Aorta (tissue), 5 donors: ENCODE measurements around the gene UTRN. TPM values are rescaled to one million over a fixed set of nuclear protein-coding genes. Genes with fewer than 3 reads are reported as not detected.

ENCODE experiments used
- ATAC-seq: fragments of 200-7000 bp; cut with Tn5 transposase; one replicate; pipeline ENCODE4 v1.9.1; 2022; ENCODE audit warnings: moderate library complexity; ENCODE audit not compliant: low FRiP score
- DNase-seq, 2 donors: peaks; one replicate each; pipeline ENCODE4 v3.0.0-alpha.2; 2020
- H3K27ac ChIP-seq, 2 donors: one replicate each; pipeline ENCODE4 v1.5.1; 2013; ENCODE audit warnings: low read length in 2 of 2, mild to moderate bottlenecking in 2 of 2, moderate library complexity in 2 of 2, control low read depth in 1 of 2, inconsistent platforms in 1 of 2, low read depth in 1 of 2
- H3K27me3 ChIP-seq, 2 donors: one replicate each; pipeline ENCODE4 v1.6.1; 2013; ENCODE audit warnings: control low read depth in 1 of 2, low read length in 1 of 2, mild to moderate bottlenecking in 1 of 2, moderate library complexity in 1 of 2; ENCODE audit not compliant: insufficient read depth in 2 of 2, control insufficient read depth in 1 of 2
- H3K36me3 ChIP-seq, 2 donors: one replicate each; pipeline ENCODE4 v1.6.1; 2013; ENCODE audit warnings: control low read depth in 1 of 2, low read length in 1 of 2, mild to moderate bottlenecking in 1 of 2; ENCODE audit not compliant: insufficient read depth in 2 of 2, control insufficient read depth in 1 of 2
- H3K4me1 ChIP-seq, 2 donors: one replicate each; pipeline ENCODE4 v1.6.1; 2013; ENCODE audit warnings: low read length in 2 of 2, control low read depth in 1 of 2, mild to moderate bottlenecking in 1 of 2, moderate library complexity in 1 of 2; ENCODE audit not compliant: insufficient read depth in 2 of 2, control insufficient read depth in 1 of 2
- H3K4me3 ChIP-seq, 2 donors: one replicate each; pipeline ENCODE4 v1.5.1; 2013; ENCODE audit warnings: low read length in 2 of 2, control low read depth in 1 of 2, mild to moderate bottlenecking in 1 of 2
- H3K9me3 ChIP-seq: one replicate; pipeline ENCODE4 v1.6.1; 2013; ENCODE audit warnings: mild to moderate bottlenecking, low read length; ENCODE audit not compliant: control insufficient read depth
- WGBS, 2 donors: extraction: QIAGEN DNeasy Blood & Tissue Kit; methylation state at CpG; one replicate each; pipeline ENCODE4 v1.1.7; 2013; 5-methylcytosine and 5-hydroxymethylcytosine counted together
- intact Hi-C, 2 donors: fragments of 100-400 bp; cut with DNase I; formaldehyde crosslinking; loops; one replicate each; pipeline versions ENCODE4 v1.14.2 to v1.15.0; 2022
- polyA plus RNA-seq, 2 donors: library from polyadenylated mRNA; stranded (reverse); fragments of 200-250 nt; gene quantifications; one replicate each; pipeline ENCODE4 v1.2.3, GENCODE V29; 2013
- total RNA-seq, 2 donors: library from RNA; stranded (reverse); fragmentation: NEBNext Ultra II Directional; extraction: Animal tissue kit (Norgen Biotek cat#: 25700); gene quantifications; one replicate each; pipeline ENCODE4 v1.2.1, GENCODE V29; 2021
- donor health status: healthy with polysubstance abuse.
- donor health status: Bipolar disorder and iron deficiency.
- donor health status: DM: no; HTN: no; CAD: no.
- donor health status: DM: no; HTN: no; CAD: no.
- donor health status: DM: yes; HTN: yes; CAD: no.

UTRN gene
- total and polyA plus RNA-seq, 4 donors: 11.5 to 259 (median 129) TPM

GRCh38 chr6:144277605-144278227 is 7.4 kb upstream of the UTRN start:
- 79 to 89% methylated on average over 8 of the region's 8 CpGs for WGBS, 2 donors
- ATAC-seq: no peak
- intact Hi-C loops: no loop called here

DNA sequence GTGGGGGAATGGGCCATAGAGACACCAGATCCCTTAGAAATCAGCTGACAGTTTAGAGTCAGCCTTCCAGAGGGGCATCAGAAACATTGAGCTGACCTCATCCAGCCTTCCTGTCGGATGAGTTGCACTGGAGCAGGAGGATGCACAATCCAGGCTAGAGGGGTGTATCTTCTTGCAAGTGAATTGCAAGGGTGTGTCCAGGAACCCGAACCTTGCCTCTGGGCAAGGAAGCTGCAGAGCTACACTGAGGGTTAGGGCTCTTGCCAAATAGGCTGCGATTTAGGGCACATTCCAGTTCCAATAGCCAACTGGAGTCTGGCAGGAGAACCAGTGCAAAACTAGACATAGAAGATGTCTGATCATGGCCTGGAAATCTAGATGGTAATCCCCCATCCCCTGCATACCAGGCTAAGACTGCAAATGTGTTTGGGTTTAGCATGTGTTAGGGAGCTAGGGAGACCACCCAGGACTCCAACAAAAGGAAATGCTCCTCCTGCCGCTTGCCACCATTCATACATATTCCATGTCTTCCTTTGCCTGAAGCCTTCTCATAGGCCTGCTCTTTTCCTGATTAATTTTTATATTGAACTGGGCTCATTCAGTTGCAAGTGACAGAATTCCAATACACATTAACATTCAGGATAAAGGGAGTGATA is 6.3 kb upstream of the UTRN start:
- DNase-seq: no peak
- WGBS, 2 donors: 67 to 81% methylated on average over 4 of the region's 4 CpGs

More at GRCh38 chr6:144277605-144278227, 7.4 kb upstream of the UTRN start:
- Histone ChIP-seq H3K4me3 (no peak overlapping the region), H3K27ac (no peak overlapping the region), H3K36me3 (no peaks in the 10 kb centered on the region), H3K9me3 (no peaks in the 10 kb centered on the region), H3K4me1 (no peaks in the 10 kb centered on the region), H3K27me3 (no peaks in the 10 kb centered on the region)
- DNase-seq: no peak

GRCh38 chr6:144279484-144280150 is 5.5 kb upstream of the UTRN start:
- Histone ChIP-seq H3K27ac (no peak overlapping the region), H3K4me3 (no peak overlapping the region), H3K27me3 (no peaks in the 10 kb centered on the region), H3K9me3 (no peaks in the 10 kb centered on the region), H3K4me1 (no peaks in the 10 kb centered on the region), H3K36me3 (no peaks in the 10 kb centered on the region)
- WGBS, 2 donors: 94% methylated on average over 2 of the region's 2 CpGs
- DNase-seq: no peak
- intact Hi-C loops: loop anchor here (10.0 kb wide), 3 partner anchors 155 to 205 kb away; no protein-coding TSS in a partner anchor
- ATAC-seq: no peak

More for the DNA sequence above, 6.3 kb upstream of the UTRN start:
- Histone ChIP-seq H3K9me3 (no peaks in the 10 kb centered on the region), H3K27me3 (no peaks in the 10 kb centered on the region), H3K27ac (no peak overlapping the region), H3K4me3 (no peak overlapping the region), H3K36me3 (no peaks in the 10 kb centered on the region), H3K4me1 (no peaks in the 10 kb centered on the region)
- intact Hi-C loops: no loop called here
- no peak for ATAC-seq

- Histone ChIP-seq H3K4me1 (no peaks in the 10 kb centered on the region), H3K27ac (no peak overlapping the region), H3K9me3 (no peaks in the 10 kb centered on the region), H3K36me3 (no peaks in the 10 kb centered on the region), H3K4me3 (peak overlapping the region; percentile 73 to 75), H3K27me3 (no peaks in the 10 kb centered on the region)
- 9 to 10% methylated on average over 13 of the region's 13 CpGs for WGBS, 2 donors
- ATAC-seq: no peak
- no peak for DNase-seq
- intact Hi-C loops: loop anchor here (2.0 to 10.0 kb wide), 4 partner anchors 19 to 201 kb away; no protein-coding TSS in a partner anchor
Observed at GRCh38 chr6:144283646-144284477, 1.3 kb upstream of the UTRN start.

DNA sequence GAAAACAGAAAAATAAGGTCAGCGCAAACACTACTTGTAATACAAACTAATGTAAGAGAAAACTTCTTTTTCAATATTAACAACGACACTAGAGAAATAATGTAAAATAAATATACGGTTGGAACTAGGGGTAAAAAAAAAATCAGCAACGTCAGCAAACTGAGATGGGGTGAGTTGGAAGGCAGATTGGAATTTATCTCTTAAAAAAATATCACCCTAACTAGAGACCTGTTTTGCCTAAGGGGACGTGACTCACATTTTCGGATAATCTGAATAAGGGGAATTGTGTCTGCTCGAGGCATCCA is 705 bp upstream of the UTRN start:
- H3K4me1 ChIP-seq: no peaks in the 10 kb centered on the region
- H3K27ac ChIP-seq: peak overlapping the region in 1 of 2 donors; percentile 57
- peak overlapping the region; percentile 73 to 75 for H3K4me3 ChIP-seq
- 0% methylated on average over 7 of the region's 7 CpGs for WGBS, 2 donors
- H3K27me3 ChIP-seq: no peaks in the 10 kb centered on the region
- no peaks in the 10 kb centered on the region for H3K9me3 ChIP-seq
- no peaks in the 10 kb centered on the region for H3K36me3 ChIP-seq
- ATAC-seq (no peak), DNase-seq (no peak)
- intact Hi-C loops: loop anchor here (2.0 to 10.0 kb wide), 4 partner anchors 20 to 200 kb away; no protein-coding TSS in a partner anchor

GRCh38 chr6:144285548-144285797 is 338 bp downstream of the UTRN start:
- WGBS, 2 donors: 0% methylated on average over 15 of the region's 15 CpGs
- Histone ChIP-seq H3K27ac (peak overlapping the region in 1 of 2 donors; percentile 89), H3K36me3 (no peaks in the 10 kb centered on the region), H3K4me1 (no peaks in the 10 kb centered on the region), H3K27me3 (no peaks in the 10 kb centered on the region), H3K4me3 (peak overlapping the region; percentile 73 to 75), H3K9me3 (no peaks in the 10 kb centered on the region)
- ATAC-seq (no peak), DNase-seq (no peak)
- intact Hi-C loops: loop anchor here (1.0 to 10.0 kb wide), 9 partner anchors 21 to 199 kb away; partner anchors contain the start of gene SF3B5 (in 1 of the 2)

DNA sequence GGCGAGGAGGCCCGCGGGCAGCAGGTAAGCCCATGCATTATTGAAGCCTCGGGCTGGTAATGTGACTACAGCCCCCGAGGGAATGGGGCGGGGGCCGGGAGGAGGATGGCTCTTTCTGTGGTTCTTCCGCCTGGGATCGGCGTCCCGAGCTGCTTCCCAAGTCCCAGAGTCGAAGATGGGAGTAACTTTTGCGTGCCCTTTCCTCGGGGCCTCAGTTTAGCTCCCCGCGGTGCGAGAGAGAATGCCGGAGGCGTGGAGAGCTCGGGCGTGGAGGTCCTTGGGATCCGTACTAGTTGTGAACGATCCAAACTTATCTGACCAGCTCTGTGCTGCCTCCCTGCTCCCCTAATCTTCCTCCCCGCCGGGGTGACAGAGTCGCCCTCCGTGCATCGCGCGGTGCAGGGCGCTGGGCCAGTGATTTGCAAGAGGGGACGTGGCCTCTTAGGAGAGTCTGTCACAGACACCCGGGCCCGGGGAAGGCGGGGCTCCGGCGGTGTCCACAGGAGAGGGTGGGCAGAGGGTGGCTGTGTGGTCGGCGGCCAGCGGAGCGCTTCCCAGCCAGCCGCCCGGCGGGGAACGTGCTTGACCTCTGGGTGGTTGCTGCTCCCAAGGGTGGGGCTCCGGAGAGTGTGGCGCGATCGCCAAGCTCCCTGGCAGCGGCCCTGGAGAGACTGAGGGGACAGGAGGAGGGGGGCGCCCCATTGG is 815 bp downstream of the UTRN start:
- H3K27me3 ChIP-seq: no peaks in the 10 kb centered on the region
- peak overlapping the region in 1 of 2 donors; percentile 70 for H3K27ac ChIP-seq
- intact Hi-C loops: loop anchor here (1.0 to 10.0 kb wide), 9 partner anchors 21 to 199 kb away; partner anchors contain the start of gene SF3B5 (in 1 of the 2)
- H3K36me3 ChIP-seq: no peaks in the 10 kb centered on the region
- peak overlapping the region; percentile 73 to 75 for H3K4me3 ChIP-seq
- H3K4me1 ChIP-seq: no peaks in the 10 kb centered on the region
- ATAC-seq: peak; percentile 85
- no peaks in the 10 kb centered on the region for H3K9me3 ChIP-seq
- DNase-seq: peak; percentile 89 to 91
- 0 to 1% methylated on average over 43 to 51 of the region's 51 CpGs for WGBS, 2 donors
